Stimulated activated naive CD8-positive, alpha-beta T cell treated with anti-CD3 and anti-CD28 coated beads, Interleukin-15, amount 100 ng/mL, for 72 hours (primary cell): ENCODE results near the gene EZR.

Source experiments
- ATAC-seq: fragments of 150-1000 bp; cut with Tn5 transposase; 2 replicates; pipeline ENCODE4 v1.10.0; 2021; ENCODE audit warnings: mild to moderate bottlenecking, moderate library complexity
- DNase-seq, 2 donors: peaks; one replicate each; pipeline ENCODE4 v3.0.0; 2021 to 2022
- H3K27ac Mint-ChIP-seq, 2 donors: one replicate each; pipeline ENCODE4 v1.8.0; 2022; ENCODE audit warnings: mild to moderate bottlenecking in 2 of 2, mixed read lengths in 2 of 2, moderate library complexity in 2 of 2
- H3K27me3 Mint-ChIP-seq: one replicate; pipeline ENCODE4 v1.8.0; 2022; ENCODE audit warnings: mixed read lengths
- H3K4me1 Mint-ChIP-seq: one replicate; pipeline ENCODE4 v1.8.0; 2022; ENCODE audit warnings: mild to moderate bottlenecking, mixed read lengths
- H3K4me3 Mint-ChIP-seq, 2 donors: one replicate each; pipeline ENCODE4 v1.8.0; 2022; ENCODE audit warnings: mild to moderate bottlenecking in 2 of 2, mixed read lengths in 2 of 2, moderate library complexity in 1 of 2
- H3K9me3 Mint-ChIP-seq, 2 donors: one replicate each; pipeline ENCODE4 v1.8.0; 2022; ENCODE audit warnings: mixed read lengths in 2 of 2

EZR gene

GRCh38 chr6:158781692-158782373, 37.3 kb downstream of the EZR start:
- Mint-ChIP-seq H3K27me3 (no peaks in the 10 kb centered on the region), H3K9me3 (no peaks in the 10 kb centered on the region), H3K27ac (peak overlapping the region in 1 of 2 donors; percentile 91), H3K4me1 (peaks cover 38% of the 10 kb centered on the region), H3K4me3 (no peak overlapping the region)
- no peak for ATAC-seq
- no peak for DNase-seq

- H3K27me3 Mint-ChIP-seq: no peaks in the 10 kb centered on the region
- DNase-seq: no peak
- no peak overlapping the region for H3K4me3 Mint-ChIP-seq
- ATAC-seq: no peak
- H3K4me1 Mint-ChIP-seq: peaks cover 41% of the 10 kb centered on the region
- H3K9me3 Mint-ChIP-seq: no peaks in the 10 kb centered on the region
- peak overlapping the region in 1 of 2 donors; percentile 6 for H3K27ac Mint-ChIP-seq
Observed at GRCh38 chr6:158780988-158781691, 38.0 kb downstream of the EZR start.

GRCh38 chr6:158780246-158780884, 38.8 kb downstream of the EZR start:
- H3K4me1 Mint-ChIP-seq: peaks cover 41% of the 10 kb centered on the region
- DNase-seq (no peak), ATAC-seq (no peak)
- H3K9me3 Mint-ChIP-seq: no peaks in the 10 kb centered on the region
- no peak overlapping the region for H3K4me3 Mint-ChIP-seq
- peak overlapping the region in 1 of 2 donors; percentile 6 for H3K27ac Mint-ChIP-seq
- H3K27me3 Mint-ChIP-seq: no peaks in the 10 kb centered on the region

GRCh38 chr6:158778005-158778527, 41.1 kb downstream of the EZR start:
- Mint-ChIP-seq H3K4me1 (peaks cover 54% of the 10 kb centered on the region), H3K27ac (no peak overlapping the region), H3K4me3 (peak overlapping the region in 1 of 2 donors; percentile 19), H3K27me3 (no peaks in the 10 kb centered on the region), H3K9me3 (no peaks in the 10 kb centered on the region)
- ATAC-seq (no peak), DNase-seq (no peak)

- Mint-ChIP-seq H3K4me3 (no peak overlapping the region), H3K9me3 (no peaks in the 10 kb centered on the region), H3K27me3 (no peaks in the 10 kb centered on the region), H3K4me1 (peaks cover 60% of the 10 kb centered on the region), H3K27ac (peak overlapping the region in 1 of 2 donors; percentile 56)
- no peak for ATAC-seq
- DNase-seq: no peak
Observed at GRCh38 chr6:158777510-158777909, 41.7 kb downstream of the EZR start.

- DNase-seq (no peak), ATAC-seq (no peak)
- H3K9me3 Mint-ChIP-seq: no peaks in the 10 kb centered on the region
- no peaks in the 10 kb centered on the region for H3K27me3 Mint-ChIP-seq
- no peak overlapping the region for H3K4me3 Mint-ChIP-seq
- H3K27ac Mint-ChIP-seq: peak overlapping the region in 1 of 2 donors; percentile 93
- H3K4me1 Mint-ChIP-seq: peaks cover 62% of the 10 kb centered on the region
Observed at GRCh38 chr6:158776737-158777136, 42.4 kb downstream of the EZR start.

- no peaks in the 10 kb centered on the region for H3K27me3 Mint-ChIP-seq
- no peak for ATAC-seq
- no peak for DNase-seq
- no peak overlapping the region for H3K4me3 Mint-ChIP-seq
- no peaks in the 10 kb centered on the region for H3K9me3 Mint-ChIP-seq
- no peak overlapping the region for H3K27ac Mint-ChIP-seq
- H3K4me1 Mint-ChIP-seq: peaks cover 62% of the 10 kb centered on the region
Observed at GRCh38 chr6:158775832-158776231, 43.3 kb downstream of the EZR start.

GRCh38 chr6:158774717-158775449, 44.3 kb downstream of the EZR start:
- Mint-ChIP-seq H3K4me1 (peaks cover 69% of the 10 kb centered on the region), H3K9me3 (no peaks in the 10 kb centered on the region), H3K27ac (no peak overlapping the region), H3K4me3 (no peak overlapping the region), H3K27me3 (no peaks in the 10 kb centered on the region)
- DNase-seq (no peak), ATAC-seq (no peak)

- Mint-ChIP-seq H3K4me3 (no peak overlapping the region), H3K9me3 (no peaks in the 10 kb centered on the region)
Observed at GRCh38 chr6:158773581-158774449, 45.4 kb downstream of the EZR start.

GRCh38 chr6:158772851-158773371, 46.3 kb downstream of the EZR start:
- H3K4me1 Mint-ChIP-seq: peaks cover 69% of the 10 kb centered on the region
- ATAC-seq (no peak), DNase-seq (no peak)
- peak overlapping the region in 1 of 2 donors; percentile 79 for H3K27ac Mint-ChIP-seq
- no peak overlapping the region for H3K4me3 Mint-ChIP-seq
- no peaks in the 10 kb centered on the region for H3K9me3 Mint-ChIP-seq
- no peaks in the 10 kb centered on the region for H3K27me3 Mint-ChIP-seq

More at GRCh38 chr6:158773581-158774449, 45.4 kb downstream of the EZR start:
- no peak for ATAC-seq
- Mint-ChIP-seq H3K27me3 (no peaks in the 10 kb centered on the region), H3K27ac (peak overlapping the region; percentile 12 to 79), H3K4me1 (peaks cover 72% of the 10 kb centered on the region)
- no peak for DNase-seq

- no peak for ATAC-seq
- H3K4me1 Mint-ChIP-seq: peaks cover 64% of the 10 kb centered on the region
- DNase-seq: no peak
Observed at GRCh38 chr6:158772172-158772571, 47.0 kb downstream of the EZR start.

GRCh38 chr6:158771399-158772152, 47.6 kb downstream of the EZR start:
- DNase-seq: no peak
- Mint-ChIP-seq H3K4me3 (peak overlapping the region in 1 of 2 donors; percentile 40), H3K27ac (peak overlapping the region; percentile 60 to 81)

More at GRCh38 chr6:158772172-158772571, 47.0 kb downstream of the EZR start:
- H3K27ac Mint-ChIP-seq: peak overlapping the region in 1 of 2 donors; percentile 61
- H3K27me3 Mint-ChIP-seq: no peaks in the 10 kb centered on the region
- no peak overlapping the region for H3K4me3 Mint-ChIP-seq
- H3K9me3 Mint-ChIP-seq: no peaks in the 10 kb centered on the region

GRCh38 chr6:158770533-158771330, 48.4 kb downstream of the EZR start:
- Mint-ChIP-seq H3K9me3 (no peaks in the 10 kb centered on the region), H3K4me3 (peak overlapping the region in 1 of 2 donors; percentile 40), H3K27ac (peak overlapping the region; percentile 60 to 94), H3K4me1 (peaks cover 57% of the 10 kb centered on the region), H3K27me3 (no peaks in the 10 kb centered on the region)
- DNase-seq (no peak), ATAC-seq (no peak)

More at GRCh38 chr6:158771399-158772152, 47.6 kb downstream of the EZR start:
- Mint-ChIP-seq H3K9me3 (no peaks in the 10 kb centered on the region), H3K27me3 (no peaks in the 10 kb centered on the region), H3K4me1 (peaks cover 58% of the 10 kb centered on the region)
- no peak for ATAC-seq
